Measurements from ENCODE around the gene AP2A2.

AP2A2 gene

GRCh38 chr11:1008803-1009145, 83.1 kb downstream of the AP2A2 start:
- TF ChIP-seq CTCF (conservative IDR thresholded peaks at IDR 0.05), result no peak
- H3K27ac ChIP-seq, result no peak overlapping the region

GRCh38 chr11:1009371-1009770, 83.7 kb downstream of the AP2A2 start:
- TF ChIP-seq CTCF (conservative IDR thresholded peaks at IDR 0.05), result no peak
- H3K27ac ChIP-seq, result no peak overlapping the region

- TF ChIP-seq CTCF (conservative IDR thresholded peaks at IDR 0.05), result no peak
- H3K27ac ChIP-seq, result no peak overlapping the region
Measured at GRCh38 chr11:1009991-1010390, 84.3 kb downstream of the AP2A2 start.

GRCh38 chr11:1010551-1011319, 85.1 kb downstream of the AP2A2 start:
- no peak for TF ChIP-seq CTCF (conservative IDR thresholded peaks at IDR 0.05)
- H3K27ac ChIP-seq, result no peak overlapping the region

GRCh38 chr11:1011320-1011698, 85.6 kb downstream of the AP2A2 start:
- H3K27ac ChIP-seq, result no peak overlapping the region
- no peak for TF ChIP-seq CTCF (conservative IDR thresholded peaks at IDR 0.05)

- TF ChIP-seq CTCF (conservative IDR thresholded peaks at IDR 0.05), result no peak
- H3K27ac ChIP-seq, result no peak overlapping the region
Measured at GRCh38 chr11:1012291-1012690, 86.6 kb downstream of the AP2A2 start.

GRCh38 chr11:1012740-1013630, 87.3 kb downstream of the AP2A2 start:
- TF ChIP-seq CTCF (conservative IDR thresholded peaks at IDR 0.05), result no peak
- H3K27ac ChIP-seq, result no peak overlapping the region

Data from VCaP (cell line).